GM19468 (cell line): Measurements from ENCODE around the gene NGLY1.

Source experiments
- ATAC-seq: cut with Tn5 transposase; IDR thresholded peaks from one replicate; pipeline ENCODE4 v1.9.1; 2021; ENCODE audit warnings: mild to moderate bottlenecking, moderate library complexity, moderate number of reproducible peaks; ENCODE audit not compliant: unreplicated experiment; ENCODE audit errors: extremely low read depth

Gene NGLY1

GRCh38 chr3:25673738-25674298, 109.4 kb downstream of the NGLY1 start:
- ATAC-seq: no peak
